Left kidney (tissue), 2 donors: ENCODE measurements around the gene OR11H7. TPM values are rescaled to one million over a fixed set of nuclear protein-coding genes. Genes with fewer than 3 reads are reported as not detected.
"Not testable (repeated sequence)": the region's sequence is repeated elsewhere in the genome, so short reads cannot be mapped to it uniquely, and the experiment has no call there.

ENCODE experiments used
- DNase-seq: peaks from one replicate; pipeline ENCODE4 v3.0.0-alpha.2; 2013
- polyA plus RNA-seq: library from polyadenylated mRNA; unstranded; fragments of 120-200 nt; gene quantifications from one replicate; pipeline ENCODE4 v1.2.1, GENCODE V29; 2013; ENCODE audit not compliant: insufficient read length

Gene OR11H7
- polyA plus RNA-seq, 1 donor = 0.98 TPM

- no peak for DNase-seq
These were observed 49.6 kb downstream of the OR11H7 start for GRCh38 chr14:20278414-20278813.

- not testable (repeated sequence) for DNase-seq
These were observed 51.5 kb downstream of the OR11H7 start for GRCh38 chr14:20280265-20280664.

Other genes with a start within 250 kb of the OR11H7 start
- gene OR4Q2, start 226.8 kb upstream of the OR11H7 start, polyA plus RNA-seq = not detected
- not detected for gene OR4K14, start 209.7 kb upstream of the OR11H7 start, polyA plus RNA-seq
- gene OR4K13, start 192.9 kb upstream of the OR11H7 start, polyA plus RNA-seq = not detected
- not detected for gene OR4L1, start 168.9 kb upstream of the OR11H7 start, polyA plus RNA-seq
- 0.10 TPM for gene OR4K17, start 118.2 kb upstream of the OR11H7 start, polyA plus RNA-seq
- gene OR4N5, start 90.2 kb upstream of the OR11H7 start, polyA plus RNA-seq = not detected
- gene OR11G2, start 38.1 kb upstream of the OR11H7 start, polyA plus RNA-seq = not detected
- gene OR11H6, start 5.3 kb upstream of the OR11H7 start, polyA plus RNA-seq = not detected
- 0.13 TPM for gene OR11H4, start 10.3 kb downstream of the OR11H7 start, polyA plus RNA-seq
- 28.9 TPM for gene TTC5, start 77.0 kb downstream of the OR11H7 start, polyA plus RNA-seq
- 127 TPM for gene CCNB1IP1, start 104.3 kb downstream of the OR11H7 start, polyA plus RNA-seq
- gene PARP2, start 114.7 kb downstream of the OR11H7 start, polyA plus RNA-seq = 72.2 TPM
- 21.5 TPM for gene TEP1, start 184.5 kb downstream of the OR11H7 start, polyA plus RNA-seq
- gene KLHL33, start 207.2 kb downstream of the OR11H7 start, polyA plus RNA-seq = 0.60 TPM
- gene OSGEP, start 225.8 kb downstream of the OR11H7 start, polyA plus RNA-seq = 85.7 TPM
- gene APEX1, start 226.2 kb downstream of the OR11H7 start, polyA plus RNA-seq = 289 TPM
- 37.0 TPM for gene PIP4P1, start 232.5 kb downstream of the OR11H7 start, polyA plus RNA-seq
- 74.1 TPM for gene PNP, start 240.4 kb downstream of the OR11H7 start, polyA plus RNA-seq